ENCODE measurements around the gene MGLL. TPM values are rescaled to one million over a fixed set of nuclear protein-coding genes. Genes with fewer than 3 reads are reported as not detected.

The MGLL gene
- total and polyA plus RNA-seq, 9 of the 15 experiments (the other 6 are each of a cell fraction or from before 2014, with no cell fraction given): 0.12 to 0.32 (median 0.18) TPM; not detected in 6

GRCh38 chr3:127771746-127772145 lies 50.6 kb downstream of the MGLL start (continued):
- TF ChIP-seq AFF1 (IDR thresholded peaks at IDR 0.05; ENCODE audit: low read depth in 1 of 2, partially characterized antibody in 2 of 2): no peak
- TF ChIP-seq RAD51 (IDR thresholded peaks at IDR 0.05; ENCODE audit: borderline replicate concordance, low read depth): no peak
- no peak for TF ChIP-seq ZNF253 (CRISPR knock-in tag; conservative IDR thresholded peaks at IDR 0.05)
- no peak for TF ChIP-seq TCF7 (IDR thresholded peaks at IDR 0.05; ENCODE audit: borderline replicate concordance)
- no peak for TF ChIP-seq NKRF (IDR thresholded peaks at IDR 0.05; ENCODE audit: borderline replicate concordance)
- TF ChIP-seq NR0B1 (IDR thresholded peaks at IDR 0.05; ENCODE audit: partially characterized antibody): no peak
- TF ChIP-seq ZNF639 (CRISPR knock-in tag; conservative IDR thresholded peaks at IDR 0.05 in 1 of 2, IDR thresholded peaks at IDR 0.05 in 1 of 2): no peak
- no peak for TF ChIP-seq ATF7 (IDR thresholded peaks at IDR 0.05)
- TF ChIP-seq MTF1 (CRISPR knock-in tag; IDR thresholded peaks at IDR 0.05; ENCODE audit: borderline replicate concordance): no peak
- TF ChIP-seq L3MBTL2 (IDR thresholded peaks at IDR 0.05): no peak
- no peak for TF ChIP-seq RNF2 (IDR thresholded peaks at IDR 0.05)
- no peak for TF ChIP-seq ELF2 (CRISPR knock-in tag; IDR thresholded peaks at IDR 0.05)
- TF ChIP-seq DIDO1 (tag; IDR thresholded peaks at IDR 0.05; ENCODE audit: low read depth): no peak
